HepG2 (cell line): ENCODE measurements around the gene TBC1D10B. TPM values are rescaled to one million over a fixed set of nuclear protein-coding genes. Genes with fewer than 3 reads are reported as not detected.

ENCODE experiments used
- ARNT ChIP-seq: fragments of 450-650 bp; IDR thresholded peaks from 2 replicates; pipeline ENCODE4 v1.6.1; 2017
- CREM ChIP-seq, 2 experiments: sonication (generic) in 1 of 2; formaldehyde crosslinking in 1 of 2; IDR thresholded peaks; 2 replicates each; pipeline versions ENCODE4 v1.4.0 to v1.6.1; 2016 to 2020; ENCODE audit warnings: antibody characterized with exemption in 1 of 2, mild to moderate bottlenecking in 1 of 2, missing genetic modification reagents in 1 of 2
- FOXO1 ChIP-seq: sonication (generic); formaldehyde crosslinking; IDR thresholded peaks from 2 replicates; pipeline ENCODE4 v1.4.0; 2020; ENCODE audit warnings: missing genetic modification reagents
- GATA4 ChIP-seq: sonication (generic); IDR thresholded peaks from 2 replicates; pipeline ENCODE4 v1.6.1; 2016; ENCODE audit warnings: antibody characterized with exemption, low read depth, borderline replicate concordance
- HES4 ChIP-seq: sonication (generic); formaldehyde crosslinking; IDR thresholded peaks from 2 replicates; pipeline ENCODE4 v1.9.0; 2021; ENCODE audit warnings: mild to moderate bottlenecking, missing genetic modification reagents, borderline replicate concordance
- KDM5B ChIP-seq: sonication (generic); formaldehyde crosslinking; IDR thresholded peaks from 2 replicates; pipeline ENCODE4 v1.4.0; 2020; ENCODE audit warnings: missing genetic modification reagents, mild to moderate bottlenecking, borderline replicate concordance
- PRDM10 ChIP-seq: sonication (generic); formaldehyde crosslinking; IDR thresholded peaks from 2 replicates; pipeline ENCODE4 v1.4.0; 2020; ENCODE audit warnings: low read depth, missing genetic modification reagents
- RARA ChIP-seq: IDR thresholded peaks from 2 replicates; pipeline ENCODE4 v1.6.1; 2016; ENCODE audit warnings: missing genetic modification reagents, missing compliant biosample characterization
- RFX5 ChIP-seq: IDR thresholded peaks from 2 replicates; pipeline ENCODE4 v1.6.1; 2011; ENCODE audit warnings: low read depth, low read length, improper control_type of control experiment
- ZHX1 ChIP-seq: sonication (generic); formaldehyde crosslinking; IDR thresholded peaks from 2 replicates; pipeline ENCODE4 v1.8.1; 2022; ENCODE audit warnings: low read depth, mild to moderate bottlenecking, missing genetic modification reagents
- ZNF225 ChIP-seq: sonication (generic); formaldehyde crosslinking; IDR thresholded peaks from 2 replicates; pipeline ENCODE4 v1.4.0; 2020; ENCODE audit warnings: mild to moderate bottlenecking, missing genetic modification reagents
- ZNF232 ChIP-seq: sonication (generic); formaldehyde crosslinking; IDR thresholded peaks from 2 replicates; pipeline ENCODE4 v1.4.0; 2020; ENCODE audit warnings: missing genetic modification reagents, borderline replicate concordance
- ZNF383 ChIP-seq: sonication (generic); formaldehyde crosslinking; IDR thresholded peaks from 2 replicates; pipeline ENCODE4 v1.4.0; 2020; ENCODE audit warnings: missing genetic modification reagents, mild to moderate bottlenecking, borderline replicate concordance
- ZNF451 ChIP-seq: sonication (generic); formaldehyde crosslinking; IDR thresholded peaks from 2 replicates; pipeline ENCODE4 v1.5.0; 2020; ENCODE audit warnings: mild to moderate bottlenecking, missing genetic modification reagents
- ZNF574 ChIP-seq: sonication (generic); formaldehyde crosslinking; IDR thresholded peaks from 2 replicates; pipeline ENCODE4 v1.4.0; 2020; ENCODE audit warnings: missing genetic modification reagents
- ZNF580 ChIP-seq: IDR thresholded peaks from 2 replicates; pipeline ENCODE4 v1.6.1; 2016; ENCODE audit warnings: low read depth, borderline replicate concordance
- ZNF607 ChIP-seq: sonication (generic); formaldehyde crosslinking; IDR thresholded peaks from 2 replicates; pipeline ENCODE4 v1.5.1; 2020; ENCODE audit warnings: missing genetic modification reagents, mild to moderate bottlenecking, borderline replicate concordance
- ZNF674 ChIP-seq: sonication (generic); formaldehyde crosslinking; IDR thresholded peaks from 2 replicates; pipeline ENCODE4 v1.5.0; 2020; ENCODE audit warnings: low read depth, mild to moderate bottlenecking, missing genetic modification reagents
- polyA plus RNA-seq, 8 experiments: library from polyadenylated mRNA; depleted of rRNA in 3 of 8; stranded (reverse) in 7 of 8; unstranded in 1 of 8; fragments of >200 nt; fragmentation: Illumina TruSeq in 4 of 8; extraction: Trizol in 4 of 8; gene quantifications; 2 replicates each; pipeline versions ENCODE4 v1.2.1 to v1.2.3, GENCODE V29; 2011 to 2016; ENCODE audit warnings: low read depth in 4 of 8, missing spikeins in 1 of 8, mixed read lengths in 1 of 8; ENCODE audit not compliant: insufficient read depth in 1 of 8
- total RNA-seq, 5 experiments: library from RNA; depleted of rRNA; stranded (reverse); fragments of >200 nt; fragmentation: Illumina TruSeq; extraction: Trizol; gene quantifications; 2 replicates each; pipeline ENCODE4 v1.2.3, GENCODE V29; 2016; ENCODE audit warnings: low read depth in 1 of 5

Gene TBC1D10B
- total and polyA plus RNA-seq, 2 of the 13 experiments (the other 11 are each of a cell fraction or from before 2014, with no cell fraction given), result 15.7 to 24.8 TPM

GRCh38 chr16:30352488-30353401 is 17.5 kb downstream of the TBC1D10B start (continued):
- TF ChIP-seq PRDM10 (CRISPR knock-in tag) (no peak), CREM (IDR thresholded peaks at IDR 0.05) (no peak), CREM (CRISPR knock-in tag; IDR thresholded peaks at IDR 0.05) (no peak), GATA4 (no peak), ZNF383 (no peak), ARNT (no peak), ZNF574 (CRISPR knock-in tag) (peak; percentile 66), KDM5B (no peak), ZNF607 (CRISPR knock-in tag) (no peak), FOXO1 (peak; percentile 57; the same call in 1 of the 2 replicates), ZHX1 (CRISPR knock-in tag) (no peak), ZNF580 (no peak), ZNF225 (CRISPR knock-in tag) (no peak), HES4 (CRISPR knock-in tag) (no peak), RARA (CRISPR knock-in tag) (peak; percentile 31; the same call in 1 of the 2 replicates), RFX5 (no peak), ZNF451 (CRISPR knock-in tag) (no peak), ZNF232 (CRISPR knock-in tag) (no peak), ZNF674 (CRISPR knock-in tag) (no peak)
